HG03439 (cell line): Measurements from ENCODE around the gene WDR59.
"Not testable (repeated sequence)": the region's sequence is repeated elsewhere in the genome, so short reads cannot be mapped to it uniquely, and the experiment has no call there.

Source experiments
- ATAC-seq: cut with Tn5 transposase; IDR thresholded peaks from one replicate; pipeline ENCODE4 v1.9.1; 2021; ENCODE audit warnings: mild to moderate bottlenecking, moderate library complexity; ENCODE audit not compliant: unreplicated experiment

Gene WDR59

DNA sequence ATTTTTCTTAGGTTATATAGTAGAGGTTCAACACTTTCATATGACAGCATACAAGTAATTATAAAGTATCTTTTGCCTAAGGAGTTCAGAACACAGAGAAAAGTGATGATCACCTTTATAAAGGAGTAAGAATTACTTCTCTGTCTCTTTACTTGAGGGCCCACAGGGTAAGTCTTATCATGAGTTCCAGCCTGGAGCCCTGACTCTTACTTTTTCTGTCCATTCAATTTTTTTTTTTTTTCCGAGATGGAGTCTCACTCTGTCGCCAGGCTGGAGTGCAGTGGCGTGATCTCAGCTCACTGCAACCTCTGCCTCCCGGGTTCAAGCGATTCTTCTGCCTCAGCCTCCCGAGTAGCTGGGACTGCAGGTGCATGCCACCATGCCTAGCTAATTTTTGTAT is 28.2 kb upstream of the WDR59 start:
- ATAC-seq = not testable (repeated sequence)

- ATAC-seq = peak; percentile 26
Measured at GRCh38 chr16:75012380-75013081, 27.6 kb upstream of the WDR59 start.

- ATAC-seq = peak; percentile 62
Measured at GRCh38 chr16:75011634-75012307, 26.8 kb upstream of the WDR59 start.

DNA sequence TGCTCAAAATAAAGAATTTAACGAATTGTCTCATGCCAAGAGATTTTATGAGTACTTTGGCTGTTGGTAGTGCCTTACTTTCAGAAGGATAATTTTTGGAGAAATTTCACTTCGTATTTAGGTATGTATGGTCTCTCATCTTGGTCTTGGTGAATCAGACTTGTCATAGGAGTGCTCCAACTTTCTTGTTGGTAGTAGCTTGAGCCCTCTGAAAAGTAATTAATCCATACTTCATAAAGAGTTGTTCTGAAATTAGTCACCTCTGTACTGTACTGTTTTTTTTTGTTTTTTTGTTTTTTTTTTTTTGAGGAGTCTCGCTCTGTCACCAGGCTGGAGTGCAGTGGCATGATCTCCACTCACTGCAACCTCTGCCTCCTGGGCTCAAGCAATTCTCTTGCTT is 25.5 kb upstream of the WDR59 start:
- no peak for ATAC-seq

DNA sequence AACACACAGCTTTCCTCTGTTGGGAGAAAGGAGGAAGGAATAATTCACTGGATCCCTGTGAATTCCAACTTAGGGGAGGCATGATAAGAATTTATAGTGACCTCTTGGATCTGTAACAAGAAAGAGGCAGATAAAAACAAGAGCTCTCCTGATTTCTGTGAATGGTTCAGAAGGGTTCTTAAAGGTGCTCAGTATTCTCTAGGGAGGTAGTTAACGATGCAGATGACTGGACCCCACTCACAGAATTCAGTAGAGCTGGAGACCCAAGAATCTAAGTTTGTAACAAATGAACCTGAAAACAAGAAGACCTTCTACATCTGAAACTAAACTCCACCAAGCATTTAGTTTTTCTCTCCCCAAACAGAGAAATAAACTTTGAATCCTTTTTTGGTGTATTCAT is 22.5 kb upstream of the WDR59 start:
- no peak for ATAC-seq

DNA sequence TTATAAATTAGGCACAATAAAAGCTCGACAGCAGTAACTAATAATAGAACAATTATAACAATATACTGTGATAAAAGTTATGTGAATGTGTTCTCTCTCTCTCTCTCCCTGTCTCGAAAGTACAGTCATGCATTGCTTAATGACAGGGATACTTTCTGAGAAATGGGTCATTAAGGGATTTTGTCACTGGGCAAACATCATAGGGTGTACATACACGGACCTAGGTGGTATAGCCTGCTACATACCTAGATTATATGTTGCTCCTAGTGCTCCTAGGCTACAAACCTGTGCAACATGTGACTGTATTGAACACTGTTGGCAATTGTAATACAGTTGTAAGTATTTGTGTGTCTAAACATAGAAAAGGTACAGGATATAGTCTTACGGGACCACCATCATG is 20.8 kb upstream of the WDR59 start:
- ATAC-seq = no peak

GRCh38 chr16:75004460-75004859 is 19.5 kb upstream of the WDR59 start:
- ATAC-seq = no peak

GRCh38 chr16:75003931-75004330 is 19.0 kb upstream of the WDR59 start:
- no peak for ATAC-seq

GRCh38 chr16:75002474-75002873 is 17.6 kb upstream of the WDR59 start:
- ATAC-seq = no peak

DNA sequence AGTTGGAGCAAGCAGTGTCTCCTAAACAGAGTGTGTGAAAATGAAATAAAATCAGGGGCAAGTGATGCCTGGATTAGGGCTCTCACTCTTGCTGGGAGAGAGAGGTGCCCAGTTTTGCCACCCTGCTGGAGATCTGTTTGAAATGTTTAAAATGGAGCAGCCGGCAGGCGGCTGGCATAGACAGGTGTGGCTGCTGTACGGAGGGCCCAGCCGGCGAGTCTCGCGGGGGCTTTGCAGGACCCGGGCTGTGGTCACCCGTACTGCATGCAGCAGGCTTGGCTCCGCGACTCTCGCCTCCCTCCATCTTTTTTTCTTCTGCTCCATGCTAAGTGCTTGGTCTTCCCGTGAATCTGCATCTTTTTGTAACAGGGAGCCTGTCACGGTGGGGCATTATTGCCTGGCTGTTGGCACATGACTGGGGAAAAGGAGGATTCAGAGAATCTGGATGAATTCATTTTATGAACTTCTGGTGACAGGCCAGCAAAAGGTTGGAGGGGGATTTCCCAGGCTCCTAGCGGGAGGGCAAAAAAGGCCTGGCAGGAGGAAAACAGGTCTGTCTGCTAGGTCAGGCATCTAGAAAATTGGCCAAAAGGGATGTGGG is 15.7 kb upstream of the WDR59 start:
- ATAC-seq = no peak

- ATAC-seq = no peak
Measured at GRCh38 chr16:74999609-75000480, 14.9 kb upstream of the WDR59 start.

DNA sequence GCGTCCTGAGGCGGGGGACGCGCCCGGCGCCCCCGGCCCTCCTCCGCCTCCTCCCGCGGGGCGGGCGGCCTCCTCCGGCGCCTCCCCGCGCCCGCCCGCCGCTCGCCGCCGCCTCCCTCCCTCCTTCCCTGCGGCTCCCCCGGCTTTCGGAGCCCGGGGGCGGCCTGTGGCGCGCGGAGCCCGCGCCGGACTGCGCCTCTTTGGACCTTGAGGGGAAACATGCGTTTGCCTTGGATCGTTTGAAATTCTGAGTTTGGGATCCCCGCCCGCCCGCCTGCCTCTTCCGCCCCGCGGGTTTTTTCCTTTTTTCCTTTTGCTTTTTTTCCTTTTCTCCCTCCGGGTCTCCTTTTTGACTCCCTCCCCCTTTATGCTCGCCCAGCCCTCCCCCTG is 14.3 kb upstream of the WDR59 start:
- ATAC-seq = peak; percentile 39

GRCh38 chr16:74998481-74999218 is 13.7 kb upstream of the WDR59 start, which contains the start of gene ZNRF1:
Gene ZNRF1 (plus strand): TSS chr16:74999024. CDS start chr16:74999672, 648 bp downstream.
- peak; percentile 63 for ATAC-seq

- no peak for ATAC-seq
Measured at GRCh38 chr16:74997042-74997491, 12.1 kb upstream of the WDR59 start.

DNA sequence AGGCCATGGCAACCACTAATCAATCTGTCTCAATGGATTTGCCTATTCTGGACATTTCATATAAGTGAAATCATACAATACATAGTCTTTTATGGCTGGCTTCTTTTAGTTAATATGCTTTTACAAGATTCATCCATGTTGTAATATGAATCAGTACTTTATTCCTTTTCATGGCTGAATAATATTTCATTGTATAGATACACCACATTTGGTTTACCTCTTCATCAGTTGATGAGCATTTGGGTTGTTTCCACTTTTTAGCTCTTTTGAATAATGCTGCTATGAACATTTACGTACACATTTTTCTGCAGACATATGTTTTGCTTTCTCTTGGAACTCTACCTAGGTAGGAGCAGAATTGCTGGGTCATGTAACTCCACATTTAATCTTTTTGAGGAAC is 11.1 kb upstream of the WDR59 start:
- ATAC-seq = no peak

GRCh38 chr16:74991593-74992403 is 6.9 kb upstream of the WDR59 start:
- no peak for ATAC-seq

DNA sequence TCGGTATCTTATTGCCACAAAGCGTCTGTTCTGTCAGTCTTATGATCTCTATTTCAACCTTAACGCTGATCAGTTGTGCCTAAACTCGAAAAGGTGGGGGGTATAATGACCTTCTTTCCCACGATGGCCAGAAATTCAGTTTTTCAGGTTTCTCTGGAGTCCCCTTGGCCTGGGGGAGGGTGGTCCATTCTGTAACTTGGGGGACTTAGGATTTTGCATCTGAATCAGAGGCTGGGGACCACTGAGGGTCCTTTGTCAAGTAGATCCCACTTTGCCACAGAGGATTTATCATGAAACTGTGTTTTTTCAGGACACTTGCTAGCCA is 6.3 kb upstream of the WDR59 start:
- ATAC-seq = no peak

DNA sequence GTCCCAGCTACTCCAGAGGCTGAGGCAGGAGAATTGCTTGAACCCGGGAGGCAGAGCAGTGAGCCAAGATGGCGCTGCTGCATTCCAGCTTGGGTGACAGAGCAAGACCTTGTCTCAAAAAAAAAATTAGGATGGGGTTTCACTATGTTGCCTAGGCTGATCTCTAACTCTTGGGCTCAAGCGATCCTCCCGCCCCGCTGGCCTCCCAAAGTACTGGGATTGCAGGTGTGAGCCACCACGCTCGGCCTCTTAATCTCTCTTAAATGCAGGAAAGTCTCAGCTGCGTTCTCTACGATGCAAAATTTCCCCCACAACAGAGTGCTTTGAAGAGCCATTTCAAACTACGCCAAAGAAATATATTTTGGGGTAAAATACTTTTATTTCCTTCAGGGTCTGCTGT is 5.9 kb upstream of the WDR59 start:
- no peak for ATAC-seq

DNA sequence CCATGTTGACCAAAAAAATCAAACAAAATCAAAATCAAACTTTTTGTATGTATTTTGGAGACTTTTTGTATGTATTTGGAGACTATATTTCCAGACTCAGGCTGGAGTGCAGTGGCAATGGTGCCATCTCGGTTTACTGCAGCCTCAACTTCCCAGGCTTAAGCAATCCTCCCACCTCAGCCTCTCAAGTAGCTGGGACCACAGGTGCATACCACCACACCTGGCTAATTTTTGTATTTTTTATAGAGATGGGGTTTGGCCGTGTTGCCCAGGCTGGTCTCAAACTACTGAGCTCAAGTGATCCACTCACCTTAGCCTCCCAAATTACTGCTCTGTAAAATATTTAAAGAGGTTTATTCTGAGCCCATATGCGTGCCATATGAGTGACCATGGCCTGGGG is 4.9 kb upstream of the WDR59 start:
- ATAC-seq = not testable (repeated sequence)
